Smooth muscle cell (in vitro differentiated cells): ENCODE results near the gene CDH23. TPM values are rescaled to one million over a fixed set of nuclear protein-coding genes. Genes with fewer than 3 reads are reported as not detected.

ENCODE experiments used
- DNase-seq: peaks from one replicate; lab custom pipeline; 2025; ENCODE audit not compliant: unreplicated experiment; lab: John Stamatoyannopoulos, UW
- H2AFZ ChIP-seq: fragments of 200-600 bp; sonication (generic); 2 replicates; pipeline ENCODE4 v1.6.0; 2016; ENCODE audit warnings: antibody characterized with exemption, low read depth, mild to moderate bottlenecking
- H3F3A ChIP-seq: fragments of 200-600 bp; sonication (generic); 2 replicates; pipeline ENCODE4 v1.6.0; 2017; ENCODE audit warnings: antibody characterized with exemption, low read depth
- H3K27ac ChIP-seq: fragments of 200-600 bp; sonication (generic); 2 replicates; pipeline ENCODE4 v1.5.1; 2016; ENCODE audit warnings: low read depth, mild to moderate bottlenecking
- H3K27me3 ChIP-seq: fragments of 200-600 bp; sonication (generic); 2 replicates; pipeline ENCODE4 v1.6.1; 2016; ENCODE audit warnings: low read depth, mild to moderate bottlenecking
- H3K36me3 ChIP-seq: fragments of 200-600 bp; sonication (generic); 2 replicates; pipeline ENCODE4 v1.5.1; 2016; ENCODE audit warnings: low read depth
- H3K4me1 ChIP-seq: fragments of 200-600 bp; sonication (generic); 2 replicates; pipeline ENCODE4 v1.5.1; 2016; ENCODE audit warnings: low read depth
- H3K4me2 ChIP-seq: fragments of 200-600 bp; sonication (generic); 2 replicates; pipeline ENCODE4 v1.6.0; 2016; ENCODE audit warnings: mild to moderate bottlenecking
- H3K4me3 ChIP-seq: fragments of 200-600 bp; sonication (generic); 2 replicates; pipeline ENCODE4 v1.5.1; 2016; ENCODE audit warnings: mild to moderate bottlenecking
- H3K79me2 ChIP-seq: fragments of 200-600 bp; sonication (generic); 2 replicates; pipeline ENCODE4 v1.6.0; 2016; ENCODE audit warnings: low read depth, mild to moderate bottlenecking
- H3K9ac ChIP-seq: fragments of 200-600 bp; sonication (generic); 2 replicates; pipeline ENCODE4 v1.6.0; 2016; ENCODE audit warnings: low read depth
- H3K9me3 ChIP-seq: fragments of 200-600 bp; sonication (generic); replicated peaks from 2 replicates; pipeline ENCODE4 v1.5.1; 2016; ENCODE audit warnings: low read depth
- H4K20me1 ChIP-seq: fragments of 200-600 bp; sonication (generic); 2 replicates; pipeline ENCODE4 v1.6.0; 2016; ENCODE audit warnings: low read depth
- WGBS: methylation state at CpG from one replicate; pipeline ENCODE4 v1.1.7; 2016; ENCODE audit warnings: low lambda C conversion rate; 5-methylcytosine and 5-hydroxymethylcytosine counted together
- polyA plus RNA-seq: library from polyadenylated mRNA; unstranded; fragments of >200 nt; fragmentation: Nextera tagmentation; extraction: Ambion mirVana; gene quantifications from 2 replicates; pipeline ENCODE4 v1.2.1, GENCODE V29; 2016
- total RNA-seq: library from RNA; depleted of rRNA; stranded (reverse); fragments of >200 nt; gene quantifications from 2 replicates; pipeline ENCODE4 v1.2.3, GENCODE V29; 2014
- TF ChIP-seq, protein P1 (sequence below): fragments of 200-600 bp; sonication (generic); IDR thresholded peaks from 2 replicates; pipeline ENCODE4 v1.5.1; 2017; ENCODE audit warnings: borderline replicate concordance, mild to moderate bottlenecking, antibody characterized with exemption; ENCODE audit not compliant: insufficient read depth, poor library complexity, severe bottlenecking

Gene CDH23
- total and polyA plus RNA-seq, 2 experiments from 2014 or later = 0.99 to 2.5 TPM

DNA sequence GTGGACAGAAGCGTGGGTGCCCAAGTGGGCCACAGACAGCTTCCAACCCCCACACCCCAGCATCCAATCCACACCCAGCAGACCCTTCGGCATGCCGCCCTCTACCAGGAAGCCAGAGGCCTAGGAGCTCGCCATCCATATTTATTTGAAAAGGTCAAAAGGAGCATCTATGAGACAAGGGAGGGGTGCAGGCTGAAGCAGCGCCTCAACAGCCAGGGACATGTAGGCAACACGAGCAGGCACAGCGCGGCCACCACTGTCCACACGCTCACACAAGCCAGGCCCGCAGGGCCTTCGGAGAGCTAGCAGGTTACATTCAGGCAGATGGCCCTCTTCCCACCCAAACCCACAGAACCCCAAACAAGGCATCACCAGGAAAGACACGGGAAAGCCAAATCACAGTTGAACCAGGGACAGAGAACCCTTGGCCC lies 419.7 kb downstream of the CDH23 start:
- 96% methylated on average over 12 of the region's 12 CpGs for WGBS
- peaks cover 21% of the 10 kb centered on the region for H4K20me1 ChIP-seq
- TF ChIP-seq, protein P1, sequence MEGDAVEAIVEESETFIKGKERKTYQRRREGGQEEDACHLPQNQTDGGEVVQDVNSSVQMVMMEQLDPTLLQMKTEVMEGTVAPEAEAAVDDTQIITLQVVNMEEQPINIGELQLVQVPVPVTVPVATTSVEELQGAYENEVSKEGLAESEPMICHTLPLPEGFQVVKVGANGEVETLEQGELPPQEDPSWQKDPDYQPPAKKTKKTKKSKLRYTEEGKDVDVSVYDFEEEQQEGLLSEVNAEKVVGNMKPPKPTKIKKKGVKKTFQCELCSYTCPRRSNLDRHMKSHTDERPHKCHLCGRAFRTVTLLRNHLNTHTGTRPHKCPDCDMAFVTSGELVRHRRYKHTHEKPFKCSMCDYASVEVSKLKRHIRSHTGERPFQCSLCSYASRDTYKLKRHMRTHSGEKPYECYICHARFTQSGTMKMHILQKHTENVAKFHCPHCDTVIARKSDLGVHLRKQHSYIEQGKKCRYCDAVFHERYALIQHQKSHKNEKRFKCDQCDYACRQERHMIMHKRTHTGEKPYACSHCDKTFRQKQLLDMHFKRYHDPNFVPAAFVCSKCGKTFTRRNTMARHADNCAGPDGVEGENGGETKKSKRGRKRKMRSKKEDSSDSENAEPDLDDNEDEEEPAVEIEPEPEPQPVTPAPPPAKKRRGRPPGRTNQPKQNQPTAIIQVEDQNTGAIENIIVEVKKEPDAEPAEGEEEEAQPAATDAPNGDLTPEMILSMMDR = no peak

DNA sequence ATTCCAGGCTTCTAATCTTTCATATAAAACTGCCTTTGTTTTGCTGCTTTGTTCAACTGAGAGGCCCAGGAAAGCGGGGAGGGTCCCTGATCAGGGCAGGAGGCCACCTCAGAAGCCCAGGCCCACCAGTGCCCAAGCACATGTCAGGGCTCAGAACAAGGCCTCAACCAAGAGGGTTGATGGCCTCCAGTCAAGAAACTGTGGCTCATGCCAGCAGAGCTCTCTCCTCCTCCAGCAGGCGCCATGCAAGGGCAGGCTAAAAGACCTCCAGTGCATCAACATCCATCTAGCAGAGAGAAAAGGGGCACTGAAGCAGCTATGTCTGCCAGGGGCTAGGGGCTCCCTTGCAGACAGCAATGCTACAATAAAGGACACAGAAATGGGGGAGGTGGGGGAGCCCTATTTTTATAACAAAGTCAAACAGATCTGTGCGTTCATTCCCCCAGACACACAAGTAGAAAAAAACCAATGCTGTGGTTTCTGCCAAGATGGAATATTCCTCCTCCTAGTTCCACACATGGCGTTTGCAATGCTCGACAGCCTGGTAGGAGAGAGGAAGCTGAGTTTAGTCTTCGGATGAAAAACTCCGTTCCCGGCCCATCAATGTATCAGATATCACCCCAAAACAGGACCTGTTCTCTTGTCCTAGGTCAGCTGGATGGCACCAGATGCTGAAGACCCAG lies 420.4 kb downstream of the CDH23 start:
- Histone ChIP-seq H3K36me3 (peaks cover 6% of the 10 kb centered on the region), H2AFZ (no peak overlapping the region), H3K4me3 (no peak overlapping the region), H3K9me3 (no peaks in the 10 kb centered on the region), H3K4me2 (no peak overlapping the region), H3K27ac (no peak overlapping the region), H3K79me2 (no peaks in the 10 kb centered on the region), H3K4me1 (no peaks in the 10 kb centered on the region), H4K20me1 (peaks cover 28% of the 10 kb centered on the region), H3K27me3 (no peaks in the 10 kb centered on the region), H3K9ac (no peak overlapping the region), H3F3A (no peaks in the 10 kb centered on the region)
- DNase-seq = no peak
- WGBS = 99% methylated on average over 8 of the region's 8 CpGs
- TF ChIP-seq, protein P1 = no peak

More for the DNA sequence above, 419.7 kb downstream of the CDH23 start:
- Histone ChIP-seq H3F3A (no peaks in the 10 kb centered on the region), H3K27ac (no peak overlapping the region), H3K27me3 (no peaks in the 10 kb centered on the region), H2AFZ (no peak overlapping the region), H3K36me3 (peaks cover 6% of the 10 kb centered on the region), H3K79me2 (no peaks in the 10 kb centered on the region), H3K4me3 (no peak overlapping the region), H3K4me2 (no peak overlapping the region), H3K9me3 (no peaks in the 10 kb centered on the region), H3K4me1 (no peaks in the 10 kb centered on the region), H3K9ac (no peak overlapping the region)
- no peak for DNase-seq

DNA sequence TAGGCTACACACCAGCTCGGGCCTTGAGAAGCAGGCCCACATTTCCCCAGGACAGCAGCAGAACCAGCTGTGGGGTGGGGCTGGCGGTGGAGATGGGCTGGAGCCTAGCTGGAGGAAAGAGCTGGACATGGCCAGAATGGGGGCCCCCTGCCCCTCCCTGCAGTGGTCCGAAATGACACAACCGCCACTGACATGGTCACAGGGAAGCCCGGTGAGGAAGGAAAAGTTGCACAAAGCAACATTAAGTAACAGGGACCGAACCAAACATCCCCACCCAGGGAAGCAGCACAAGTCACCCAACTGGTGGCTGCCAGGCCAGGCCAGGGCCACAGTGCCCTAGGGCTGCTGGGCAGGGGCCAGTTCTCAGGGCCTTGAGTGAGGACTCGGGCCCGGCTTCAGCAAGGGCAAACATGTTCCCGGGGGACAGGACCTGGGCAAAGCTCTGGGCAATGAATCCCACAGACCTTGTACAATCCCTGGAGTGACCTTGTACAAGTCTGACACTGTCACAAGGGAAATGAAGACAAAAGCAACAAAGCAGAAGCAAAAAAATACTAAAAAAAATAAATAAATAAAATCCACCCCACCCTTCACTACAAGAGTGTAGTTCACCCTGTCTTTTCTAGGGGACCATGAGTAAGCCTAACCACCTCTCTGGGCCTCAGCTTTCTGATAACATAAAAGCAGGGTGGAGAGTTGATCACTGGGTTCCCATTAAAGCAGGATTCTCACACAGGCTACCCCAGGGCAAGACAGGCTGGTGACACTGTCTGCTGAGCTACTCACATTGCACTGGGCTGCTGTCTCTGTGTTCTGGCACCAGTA lies 421.3 kb downstream of the CDH23 start:
- peaks cover 6% of the 10 kb centered on the region for H3K36me3 ChIP-seq

More for the DNA sequence above, 421.3 kb downstream of the CDH23 start:
- TF ChIP-seq, protein P1 = no peak
- no peak overlapping the region for H3K4me3 ChIP-seq
- peaks cover 36% of the 10 kb centered on the region for H4K20me1 ChIP-seq
- no peaks in the 10 kb centered on the region for H3K79me2 ChIP-seq
- no peak for DNase-seq
- 96% methylated on average over 9 of the region's 9 CpGs for WGBS
- H3K4me2 ChIP-seq = no peak overlapping the region
- H2AFZ ChIP-seq = no peak overlapping the region
- H3K4me1 ChIP-seq = no peaks in the 10 kb centered on the region
- no peak overlapping the region for H3K9ac ChIP-seq
- no peaks in the 10 kb centered on the region for H3F3A ChIP-seq
- H3K27ac ChIP-seq = no peak overlapping the region
- H3K9me3 ChIP-seq = no peaks in the 10 kb centered on the region
- H3K27me3 ChIP-seq = no peaks in the 10 kb centered on the region
